ENCODE results near the gene OR12D1.

The OR12D1 gene
- 0 reads per million in 3 donors for total RNA-seq

GRCh38 chr6:29414588-29414987, at the start of gene OR12D1:
Gene OR12D1, plus strand, starts transcription at chr6:29414928.
- DNase-seq: no peak
- no peaks in the 10 kb centered on the region for H3K9me3 ChIP-seq (ENCODE audit: control insufficient read depth, low read length)
- no peaks in the 10 kb centered on the region for H3K36me3 ChIP-seq (ENCODE audit: control insufficient read depth, insufficient read depth, low read length)
- no peaks in the 10 kb centered on the region for H3K4me1 ChIP-seq (ENCODE audit: control insufficient read depth, insufficient read depth, low read length, poor library complexity, severe bottlenecking)
- no peak within 1 kb of the TSS for H3K4me3 ChIP-seq (ENCODE audit: insufficient read depth, low read depth, low read length, poor library complexity, severe bottlenecking)
- peaks cover 3% of the 10 kb centered on the region for H3K27me3 ChIP-seq (replicated peaks; ENCODE audit: control insufficient read depth, insufficient read depth, low read length, poor library complexity, severe bottlenecking)
- no peak within 1 kb of the TSS for H3K27ac ChIP-seq (ENCODE audit: insufficient read depth, low read length, poor library complexity, severe bottlenecking)

GRCh38 chr6:29368765-29369164, 46.0 kb upstream of the OR12D1 start, which contains the start of gene OR5V1:
Gene OR5V1, minus strand, starts transcription at chr6:29368865. Its CDS starts 12,670 bp downstream, at chr6:29356195.
- no peak for DNase-seq

GRCh38 chr6:29375191-29375590, 39.5 kb upstream of the OR12D1 start, which contains the start of gene OR12D3:
Gene OR12D3, minus strand, starts transcription at chr6:29375291. Its CDS starts 4 bp downstream, at chr6:29375287.
- H3K9me3 ChIP-seq (ENCODE audit: control insufficient read depth, low read length): no peaks in the 10 kb centered on the region

More at GRCh38 chr6:29368765-29369164, 46.0 kb upstream of the OR12D1 start, which contains the start of gene OR5V1:
- Histone ChIP-seq H3K27me3 (replicated peaks; ENCODE audit: control insufficient read depth, insufficient read depth, low read length, poor library complexity, severe bottlenecking) (no peaks in the 10 kb centered on the region), H3K4me3 (ENCODE audit: insufficient read depth, low read depth, low read length, poor library complexity, severe bottlenecking) (no peak within 1 kb of the TSS), H3K9me3 (ENCODE audit: control insufficient read depth, low read length) (no peaks in the 10 kb centered on the region), H3K36me3 (ENCODE audit: control insufficient read depth, insufficient read depth, low read length) (no peaks in the 10 kb centered on the region), H3K27ac (ENCODE audit: insufficient read depth, low read length, poor library complexity, severe bottlenecking) (no peak within 1 kb of the TSS), H3K4me1 (ENCODE audit: control insufficient read depth, insufficient read depth, low read length, poor library complexity, severe bottlenecking) (no peaks in the 10 kb centered on the region)

GRCh38 chr6:29376003-29376402, 38.7 kb upstream of the OR12D1 start:
- Histone ChIP-seq H3K27me3 (replicated peaks; ENCODE audit: control insufficient read depth, insufficient read depth, low read length, poor library complexity, severe bottlenecking) (no peaks in the 10 kb centered on the region), H3K4me3 (ENCODE audit: insufficient read depth, low read depth, low read length, poor library complexity, severe bottlenecking) (no peak overlapping the region), H3K36me3 (ENCODE audit: control insufficient read depth, insufficient read depth, low read length) (no peaks in the 10 kb centered on the region), H3K4me1 (ENCODE audit: control insufficient read depth, insufficient read depth, low read length, poor library complexity, severe bottlenecking) (no peaks in the 10 kb centered on the region), H3K27ac (ENCODE audit: insufficient read depth, low read length, poor library complexity, severe bottlenecking) (no peak overlapping the region), H3K9me3 (ENCODE audit: control insufficient read depth, low read length) (no peaks in the 10 kb centered on the region)
- no peak for DNase-seq

More at GRCh38 chr6:29375191-29375590, 39.5 kb upstream of the OR12D1 start, which contains the start of gene OR12D3:
- no peak within 1 kb of the TSS for H3K27ac ChIP-seq (ENCODE audit: insufficient read depth, low read length, poor library complexity, severe bottlenecking)
- H3K4me1 ChIP-seq (ENCODE audit: control insufficient read depth, insufficient read depth, low read length, poor library complexity, severe bottlenecking): no peaks in the 10 kb centered on the region
- H3K4me3 ChIP-seq (ENCODE audit: insufficient read depth, low read depth, low read length, poor library complexity, severe bottlenecking): no peak within 1 kb of the TSS
- H3K36me3 ChIP-seq (ENCODE audit: control insufficient read depth, insufficient read depth, low read length): no peaks in the 10 kb centered on the region
- no peaks in the 10 kb centered on the region for H3K27me3 ChIP-seq (replicated peaks; ENCODE audit: control insufficient read depth, insufficient read depth, low read length, poor library complexity, severe bottlenecking)
- DNase-seq: no peak

GRCh38 chr6:29388533-29388932, 26.2 kb upstream of the OR12D1 start:
- no peak overlapping the region for H3K4me3 ChIP-seq (ENCODE audit: insufficient read depth, low read depth, low read length, poor library complexity, severe bottlenecking)
- H3K9me3 ChIP-seq (ENCODE audit: control insufficient read depth, low read length): no peaks in the 10 kb centered on the region
- H3K27me3 ChIP-seq (replicated peaks; ENCODE audit: control insufficient read depth, insufficient read depth, low read length, poor library complexity, severe bottlenecking): no peaks in the 10 kb centered on the region
- no peak for DNase-seq
- no peaks in the 10 kb centered on the region for H3K36me3 ChIP-seq (ENCODE audit: control insufficient read depth, insufficient read depth, low read length)
- H3K4me1 ChIP-seq (ENCODE audit: control insufficient read depth, insufficient read depth, low read length, poor library complexity, severe bottlenecking): no peaks in the 10 kb centered on the region
- H3K27ac ChIP-seq (ENCODE audit: insufficient read depth, low read length, poor library complexity, severe bottlenecking): no peak overlapping the region

GRCh38 chr6:29395331-29395730, 19.4 kb upstream of the OR12D1 start, which contains the start of gene OR12D2:
Gene OR12D2, plus strand, starts transcription at chr6:29395631. Its CDS starts 1,069 bp downstream, at chr6:29396700.
- no peaks in the 10 kb centered on the region for H3K36me3 ChIP-seq (ENCODE audit: control insufficient read depth, insufficient read depth, low read length)
- H3K4me1 ChIP-seq (ENCODE audit: control insufficient read depth, insufficient read depth, low read length, poor library complexity, severe bottlenecking): no peaks in the 10 kb centered on the region
- no peak for DNase-seq
- no peak within 1 kb of the TSS for H3K4me3 ChIP-seq (ENCODE audit: insufficient read depth, low read depth, low read length, poor library complexity, severe bottlenecking)
- no peaks in the 10 kb centered on the region for H3K9me3 ChIP-seq (ENCODE audit: control insufficient read depth, low read length)
- no peak within 1 kb of the TSS for H3K27ac ChIP-seq (ENCODE audit: insufficient read depth, low read length, poor library complexity, severe bottlenecking)
- H3K27me3 ChIP-seq (replicated peaks; ENCODE audit: control insufficient read depth, insufficient read depth, low read length, poor library complexity, severe bottlenecking): peaks cover 2% of the 10 kb centered on the region

- H3K27ac ChIP-seq (ENCODE audit: insufficient read depth, low read length, poor library complexity, severe bottlenecking): no peak overlapping the region
- H3K27me3 ChIP-seq (replicated peaks; ENCODE audit: control insufficient read depth, insufficient read depth, low read length, poor library complexity, severe bottlenecking): peaks cover 2% of the 10 kb centered on the region
- H3K4me3 ChIP-seq (ENCODE audit: insufficient read depth, low read depth, low read length, poor library complexity, severe bottlenecking): no peak overlapping the region
- H3K4me1 ChIP-seq (ENCODE audit: control insufficient read depth, insufficient read depth, low read length, poor library complexity, severe bottlenecking): no peaks in the 10 kb centered on the region
- no peak for DNase-seq
- no peaks in the 10 kb centered on the region for H3K36me3 ChIP-seq (ENCODE audit: control insufficient read depth, insufficient read depth, low read length)
- no peaks in the 10 kb centered on the region for H3K9me3 ChIP-seq (ENCODE audit: control insufficient read depth, low read length)
These were observed 15.2 kb upstream of the OR12D1 start for GRCh38 chr6:29399525-29399924.

GRCh38 chr6:29403801-29404200, 10.9 kb upstream of the OR12D1 start:
- no peak overlapping the region for H3K27ac ChIP-seq (ENCODE audit: insufficient read depth, low read length, poor library complexity, severe bottlenecking)
- DNase-seq: no peak
- no peaks in the 10 kb centered on the region for H3K9me3 ChIP-seq (ENCODE audit: control insufficient read depth, low read length)
- no peaks in the 10 kb centered on the region for H3K36me3 ChIP-seq (ENCODE audit: control insufficient read depth, insufficient read depth, low read length)
- peaks cover under 1% of the 10 kb centered on the region for H3K27me3 ChIP-seq (replicated peaks; ENCODE audit: control insufficient read depth, insufficient read depth, low read length, poor library complexity, severe bottlenecking)
- H3K4me1 ChIP-seq (ENCODE audit: control insufficient read depth, insufficient read depth, low read length, poor library complexity, severe bottlenecking): no peaks in the 10 kb centered on the region
- H3K4me3 ChIP-seq (ENCODE audit: insufficient read depth, low read depth, low read length, poor library complexity, severe bottlenecking): no peak overlapping the region

GRCh38 chr6:29419516-29419915, 4.8 kb downstream of the OR12D1 start:
- Histone ChIP-seq H3K27ac (ENCODE audit: insufficient read depth, low read length, poor library complexity, severe bottlenecking) (no peak overlapping the region), H3K36me3 (ENCODE audit: control insufficient read depth, insufficient read depth, low read length) (no peaks in the 10 kb centered on the region), H3K4me1 (ENCODE audit: control insufficient read depth, insufficient read depth, low read length, poor library complexity, severe bottlenecking) (no peaks in the 10 kb centered on the region), H3K4me3 (ENCODE audit: insufficient read depth, low read depth, low read length, poor library complexity, severe bottlenecking) (no peak overlapping the region), H3K9me3 (ENCODE audit: control insufficient read depth, low read length) (no peaks in the 10 kb centered on the region), H3K27me3 (replicated peaks; ENCODE audit: control insufficient read depth, insufficient read depth, low read length, poor library complexity, severe bottlenecking) (peaks cover 3% of the 10 kb centered on the region)
- no peak for DNase-seq

- H3K27ac ChIP-seq (ENCODE audit: insufficient read depth, low read length, poor library complexity, severe bottlenecking): no peak overlapping the region
- H3K27me3 ChIP-seq (replicated peaks; ENCODE audit: control insufficient read depth, insufficient read depth, low read length, poor library complexity, severe bottlenecking): no peaks in the 10 kb centered on the region
- H3K36me3 ChIP-seq (ENCODE audit: control insufficient read depth, insufficient read depth, low read length): no peaks in the 10 kb centered on the region
- no peaks in the 10 kb centered on the region for H3K4me1 ChIP-seq (ENCODE audit: control insufficient read depth, insufficient read depth, low read length, poor library complexity, severe bottlenecking)
- DNase-seq: no peak
- no peaks in the 10 kb centered on the region for H3K9me3 ChIP-seq (ENCODE audit: control insufficient read depth, low read length)
- H3K4me3 ChIP-seq (ENCODE audit: insufficient read depth, low read depth, low read length, poor library complexity, severe bottlenecking): no peak overlapping the region
These were observed 9.4 kb downstream of the OR12D1 start for GRCh38 chr6:29424168-29424567.
